ENCODE measurements around the gene BCAS1.

- TF ChIP-seq, protein P1, sequence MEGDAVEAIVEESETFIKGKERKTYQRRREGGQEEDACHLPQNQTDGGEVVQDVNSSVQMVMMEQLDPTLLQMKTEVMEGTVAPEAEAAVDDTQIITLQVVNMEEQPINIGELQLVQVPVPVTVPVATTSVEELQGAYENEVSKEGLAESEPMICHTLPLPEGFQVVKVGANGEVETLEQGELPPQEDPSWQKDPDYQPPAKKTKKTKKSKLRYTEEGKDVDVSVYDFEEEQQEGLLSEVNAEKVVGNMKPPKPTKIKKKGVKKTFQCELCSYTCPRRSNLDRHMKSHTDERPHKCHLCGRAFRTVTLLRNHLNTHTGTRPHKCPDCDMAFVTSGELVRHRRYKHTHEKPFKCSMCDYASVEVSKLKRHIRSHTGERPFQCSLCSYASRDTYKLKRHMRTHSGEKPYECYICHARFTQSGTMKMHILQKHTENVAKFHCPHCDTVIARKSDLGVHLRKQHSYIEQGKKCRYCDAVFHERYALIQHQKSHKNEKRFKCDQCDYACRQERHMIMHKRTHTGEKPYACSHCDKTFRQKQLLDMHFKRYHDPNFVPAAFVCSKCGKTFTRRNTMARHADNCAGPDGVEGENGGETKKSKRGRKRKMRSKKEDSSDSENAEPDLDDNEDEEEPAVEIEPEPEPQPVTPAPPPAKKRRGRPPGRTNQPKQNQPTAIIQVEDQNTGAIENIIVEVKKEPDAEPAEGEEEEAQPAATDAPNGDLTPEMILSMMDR (IDR thresholded peaks at IDR 0.05): no peak
- no peak for TF ChIP-seq POLR2A (IDR thresholded peaks at IDR 0.05)
Observed at GRCh38 chr20:53957451-53958172, 112.8 kb downstream of the BCAS1 start.
